ENCODE results near the gene PRSS12. TPM values are rescaled to one million over a fixed set of nuclear protein-coding genes. Genes with fewer than 3 reads are reported as not detected.
A peak's percentile ranks its signal among the peaks of the same experiment; 100 is the strongest.

PRSS12 gene
- total and polyA plus RNA-seq, 2 experiments from 2014 or later, result 5.5 to 12.9 TPM

- Histone ChIP-seq H3K79me2 (replicated peaks; ENCODE audit: insufficient read depth) (no peaks in the 10 kb centered on the region), H2AFZ (no peak overlapping the region), H3K27ac (ENCODE audit: low read depth) (no peak overlapping the region), H3F3A (replicated peaks; ENCODE audit: low read depth) (no peaks in the 10 kb centered on the region), H3K4me3 (no peak overlapping the region), H3K9me2 (ENCODE audit: insufficient read depth) (no peaks in the 10 kb centered on the region), H3K4me1 (ENCODE audit: insufficient read depth) (no peaks in the 10 kb centered on the region), H3K4me2 (no peak overlapping the region), H3K27me3 (ENCODE audit: insufficient read depth) (no peaks in the 10 kb centered on the region), H3K36me3 (ENCODE audit: insufficient read depth) (no peaks in the 10 kb centered on the region), H4K20me1 (replicated peaks; ENCODE audit: insufficient read depth) (no peaks in the 10 kb centered on the region)
- Mint-ChIP-seq H3K27ac (peak overlapping the region; percentile 86; the same call in 1 of the 2 replicates), H3K36me3 (ENCODE audit: low read depth) (no peaks in the 10 kb centered on the region), H3K4me3 (no peak overlapping the region), H3K4me1 (peaks cover 2% of the 10 kb centered on the region; the same call in 2 of the 3 replicates), H3K27me3 (ENCODE audit: insufficient read depth, low read depth, poor library complexity) (no peaks in the 10 kb centered on the region), H3K9me3 (no peaks in the 10 kb centered on the region)
- no peak for DNase-seq (ENCODE audit: low spot score)
- ATAC-seq, result no peak
- no peak for TF ChIP-seq ZNF331 (CRISPR knock-in tag; IDR thresholded peaks at IDR 0.05; ENCODE audit: low read depth)
- no peak for TF ChIP-seq ZNF114 (CRISPR knock-in tag; IDR thresholded peaks at IDR 0.05)
- TF ChIP-seq ZNF462 (CRISPR knock-in tag; IDR thresholded peaks at IDR 0.05), result no peak
- TF ChIP-seq CREB1 (CRISPR knock-in tag; IDR thresholded peaks at IDR 0.05; ENCODE audit: low read depth), result no peak
- no peak for TF ChIP-seq REST (IDR thresholded peaks at IDR 0.05; ENCODE audit: unreplicated experiment)
- no peak for TF ChIP-seq JUNB (IDR thresholded peaks at IDR 0.05; ENCODE audit: unreplicated experiment)
- TF ChIP-seq NANOG (IDR thresholded peaks at IDR 0.05; ENCODE audit: borderline replicate concordance), result no peak
- no peak for TF ChIP-seq ETS1 (IDR thresholded peaks at IDR 0.05)
Measured at GRCh38 chr4:118314221-118314620, 38.6 kb downstream of the PRSS12 start.

Data from GM23338 (cell line).